ENCODE data around the gene GP5. TPM values are rescaled to one million over a fixed set of nuclear protein-coding genes. Genes with fewer than 3 reads are reported as not detected.

The GP5 gene
- total RNA-seq, 1 donor from 2014 or later = 0.11 TPM

DNA sequence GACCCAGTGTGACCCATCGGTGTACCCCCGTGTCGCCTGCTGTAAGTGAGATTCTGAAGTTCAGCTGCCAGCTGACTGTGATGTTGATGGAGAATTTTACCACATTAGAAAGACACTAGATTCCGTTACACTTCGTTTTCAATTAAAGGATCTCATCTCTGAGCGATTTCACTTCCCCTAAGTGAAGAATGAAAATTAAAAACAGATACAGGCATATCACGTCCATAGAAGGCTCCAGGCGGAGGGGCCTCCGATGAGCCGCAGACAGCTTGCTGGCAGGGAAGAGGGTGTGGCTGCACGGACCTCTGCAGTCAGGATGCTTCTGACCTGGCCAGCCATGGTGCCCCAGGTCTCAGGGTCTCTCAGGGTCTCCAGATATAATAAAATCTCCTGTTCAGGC, 41.4 kb downstream of the GP5 start:
- H3K4me3 Mint-ChIP-seq = no peak overlapping the region
- H3K27ac Mint-ChIP-seq = no peak overlapping the region
- DNase-seq (ENCODE audit: low spot score in 2 of 2, unreplicated experiment in 2 of 2) = no peak
- no peaks in the 10 kb centered on the region for H3K9me3 Mint-ChIP-seq
- H3K4me1 Mint-ChIP-seq = no peaks in the 10 kb centered on the region
- no peaks in the 10 kb centered on the region for H3K36me3 Mint-ChIP-seq
- H3K27me3 Mint-ChIP-seq (ENCODE audit: low read depth) = peaks cover 64% of the 10 kb centered on the region
- TF ChIP-seq, protein P1, sequence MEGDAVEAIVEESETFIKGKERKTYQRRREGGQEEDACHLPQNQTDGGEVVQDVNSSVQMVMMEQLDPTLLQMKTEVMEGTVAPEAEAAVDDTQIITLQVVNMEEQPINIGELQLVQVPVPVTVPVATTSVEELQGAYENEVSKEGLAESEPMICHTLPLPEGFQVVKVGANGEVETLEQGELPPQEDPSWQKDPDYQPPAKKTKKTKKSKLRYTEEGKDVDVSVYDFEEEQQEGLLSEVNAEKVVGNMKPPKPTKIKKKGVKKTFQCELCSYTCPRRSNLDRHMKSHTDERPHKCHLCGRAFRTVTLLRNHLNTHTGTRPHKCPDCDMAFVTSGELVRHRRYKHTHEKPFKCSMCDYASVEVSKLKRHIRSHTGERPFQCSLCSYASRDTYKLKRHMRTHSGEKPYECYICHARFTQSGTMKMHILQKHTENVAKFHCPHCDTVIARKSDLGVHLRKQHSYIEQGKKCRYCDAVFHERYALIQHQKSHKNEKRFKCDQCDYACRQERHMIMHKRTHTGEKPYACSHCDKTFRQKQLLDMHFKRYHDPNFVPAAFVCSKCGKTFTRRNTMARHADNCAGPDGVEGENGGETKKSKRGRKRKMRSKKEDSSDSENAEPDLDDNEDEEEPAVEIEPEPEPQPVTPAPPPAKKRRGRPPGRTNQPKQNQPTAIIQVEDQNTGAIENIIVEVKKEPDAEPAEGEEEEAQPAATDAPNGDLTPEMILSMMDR (IDR thresholded peaks at IDR 0.05; ENCODE audit: unreplicated experiment) = no peak

DNA sequence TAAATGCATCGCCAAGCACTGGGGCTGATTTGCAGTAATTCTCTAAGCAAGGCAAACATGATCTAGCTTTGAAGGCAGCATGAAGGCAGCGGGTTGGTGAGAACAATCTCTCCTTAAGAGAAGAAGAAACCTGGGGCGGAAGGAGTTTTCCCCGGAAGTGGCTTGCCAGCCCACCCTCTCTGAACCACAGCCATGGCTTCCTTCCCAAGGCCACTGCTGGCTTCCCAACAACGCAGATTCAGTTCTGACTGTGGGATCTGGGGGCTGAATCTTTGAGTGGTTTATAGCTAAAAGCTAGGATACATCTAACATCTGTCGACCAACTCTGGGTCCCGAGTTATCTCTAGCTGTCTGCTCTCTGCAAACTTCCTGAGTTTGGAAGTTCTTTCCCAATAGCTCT, 43.7 kb downstream of the GP5 start:
- Mint-ChIP-seq H3K27ac (no peak overlapping the region), H3K36me3 (no peaks in the 10 kb centered on the region), H3K4me1 (no peaks in the 10 kb centered on the region), H3K27me3 (ENCODE audit: low read depth) (peaks cover 44% of the 10 kb centered on the region), H3K9me3 (no peaks in the 10 kb centered on the region), H3K4me3 (no peak overlapping the region)
- DNase-seq (ENCODE audit: low spot score in 2 of 2, unreplicated experiment in 2 of 2) = no peak
- TF ChIP-seq, protein P1 (IDR thresholded peaks at IDR 0.05; ENCODE audit: unreplicated experiment) = no peak

DNA sequence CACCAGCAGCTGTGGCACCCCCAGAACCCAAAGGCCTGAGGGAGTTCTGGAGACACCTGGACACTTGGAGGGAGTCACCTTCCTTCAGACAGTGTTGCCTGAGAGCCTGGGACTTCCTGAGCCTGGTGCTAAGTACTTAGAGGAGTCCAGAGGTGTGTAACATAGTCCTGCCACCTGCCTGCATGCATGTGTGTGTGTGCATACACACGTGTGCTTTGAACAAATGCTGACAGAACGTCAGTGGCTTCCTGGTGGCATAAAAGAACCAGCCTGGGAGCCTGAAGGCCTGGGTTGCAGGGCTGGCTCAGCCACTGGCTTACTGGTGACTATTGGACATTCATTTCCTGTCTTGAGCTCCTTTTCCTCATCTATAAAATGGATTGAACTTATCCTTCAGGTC, 44.8 kb downstream of the GP5 start:
- DNase-seq (ENCODE audit: low spot score in 2 of 2, unreplicated experiment in 2 of 2) = no peak
- H3K27ac Mint-ChIP-seq = no peak overlapping the region
- H3K36me3 Mint-ChIP-seq = no peaks in the 10 kb centered on the region
- TF ChIP-seq, protein P1 (IDR thresholded peaks at IDR 0.05; ENCODE audit: unreplicated experiment) = no peak
- H3K9me3 Mint-ChIP-seq = no peaks in the 10 kb centered on the region
- H3K4me1 Mint-ChIP-seq = no peaks in the 10 kb centered on the region
- peaks cover 33% of the 10 kb centered on the region for H3K27me3 Mint-ChIP-seq (ENCODE audit: low read depth)
- H3K4me3 Mint-ChIP-seq = no peak overlapping the region

DNA sequence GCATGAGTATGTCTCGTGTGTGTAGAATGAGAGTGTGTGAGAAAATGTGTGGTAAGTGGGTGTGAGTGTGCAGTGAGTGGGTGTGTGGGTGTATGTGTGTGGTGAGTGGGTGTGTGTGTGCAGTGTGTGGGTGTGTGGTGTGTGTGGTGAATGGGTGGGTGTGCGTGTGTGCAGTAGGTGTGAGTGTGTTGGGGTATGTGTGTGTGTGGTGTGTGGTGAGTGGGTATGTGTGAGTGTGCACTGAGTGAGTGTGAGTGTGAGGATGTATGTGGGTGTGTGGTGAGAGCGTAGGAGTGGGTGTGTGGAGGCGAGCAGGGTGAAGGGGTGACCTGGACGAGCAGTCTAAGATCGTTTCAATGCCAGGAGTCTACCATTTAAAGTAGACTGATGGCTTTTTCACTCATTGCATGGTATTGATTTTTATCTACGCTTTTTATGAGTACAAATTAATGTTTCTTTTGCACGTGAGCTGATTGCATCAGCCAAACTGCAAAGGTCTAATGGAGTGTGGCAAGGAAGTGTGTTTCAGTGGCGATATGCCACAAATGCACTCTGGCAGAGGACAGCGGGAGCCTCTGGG, 46.3 kb downstream of the GP5 start:
- Mint-ChIP-seq H3K9me3 (no peaks in the 10 kb centered on the region), H3K4me3 (no peak overlapping the region), H3K27me3 (ENCODE audit: low read depth) (peaks cover 18% of the 10 kb centered on the region), H3K27ac (no peak overlapping the region), H3K4me1 (no peaks in the 10 kb centered on the region), H3K36me3 (no peaks in the 10 kb centered on the region)
- DNase-seq (ENCODE audit: low spot score in 2 of 2, unreplicated experiment in 2 of 2) = no peak
- TF ChIP-seq, protein P1 (IDR thresholded peaks at IDR 0.05; ENCODE audit: unreplicated experiment) = no peak

DNA sequence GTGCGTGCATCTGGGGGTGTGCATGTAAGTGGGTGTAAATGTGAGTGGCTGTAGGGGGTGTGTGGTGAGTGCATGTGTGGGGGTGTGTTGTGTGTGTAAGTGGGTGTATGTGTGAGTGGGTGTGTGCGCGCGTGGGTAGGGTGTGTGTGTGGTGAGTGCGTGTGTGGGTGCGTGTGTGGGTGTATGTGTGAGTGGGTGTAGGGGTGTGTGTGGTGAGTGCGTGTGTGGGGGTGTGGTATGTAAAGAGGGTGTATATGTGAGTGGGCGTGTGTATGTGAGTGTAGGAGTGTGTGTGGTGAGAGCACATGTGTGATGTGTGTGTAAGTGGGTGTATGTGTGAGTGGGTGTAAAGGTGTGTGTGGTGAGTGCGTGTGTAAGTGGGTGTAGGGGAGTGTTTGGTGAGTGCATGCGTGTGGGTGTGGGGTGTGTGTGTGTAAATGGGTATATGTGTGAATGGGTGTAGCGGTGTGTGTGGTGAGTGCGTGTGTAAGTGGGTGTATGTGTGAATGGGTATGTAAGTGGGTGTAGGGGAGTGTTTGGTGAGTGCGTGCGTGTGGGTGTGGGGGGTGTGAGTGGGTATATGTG, 47.0 kb downstream of the GP5 start:
- no peak for DNase-seq (ENCODE audit: low spot score in 2 of 2, unreplicated experiment in 2 of 2)
- H3K9me3 Mint-ChIP-seq = no peaks in the 10 kb centered on the region
- H3K4me1 Mint-ChIP-seq = no peaks in the 10 kb centered on the region
- no peaks in the 10 kb centered on the region for H3K36me3 Mint-ChIP-seq
- peaks cover 11% of the 10 kb centered on the region for H3K27me3 Mint-ChIP-seq (ENCODE audit: low read depth)
- H3K4me3 Mint-ChIP-seq = no peak overlapping the region
- no peak overlapping the region for H3K27ac Mint-ChIP-seq
- TF ChIP-seq, protein P1 (IDR thresholded peaks at IDR 0.05; ENCODE audit: unreplicated experiment) = no peak

Measured in mesothelial cell of epicardium (in vitro differentiated cells).